COLO668 (cell line): ENCODE measurements around the gene BIN1.

ENCODE experiments used
- DNase-seq: peaks from one replicate; lab custom pipeline; 2025; ENCODE audit not compliant: unreplicated experiment; lab: John Stamatoyannopoulos, UW

Gene BIN1

DNA sequence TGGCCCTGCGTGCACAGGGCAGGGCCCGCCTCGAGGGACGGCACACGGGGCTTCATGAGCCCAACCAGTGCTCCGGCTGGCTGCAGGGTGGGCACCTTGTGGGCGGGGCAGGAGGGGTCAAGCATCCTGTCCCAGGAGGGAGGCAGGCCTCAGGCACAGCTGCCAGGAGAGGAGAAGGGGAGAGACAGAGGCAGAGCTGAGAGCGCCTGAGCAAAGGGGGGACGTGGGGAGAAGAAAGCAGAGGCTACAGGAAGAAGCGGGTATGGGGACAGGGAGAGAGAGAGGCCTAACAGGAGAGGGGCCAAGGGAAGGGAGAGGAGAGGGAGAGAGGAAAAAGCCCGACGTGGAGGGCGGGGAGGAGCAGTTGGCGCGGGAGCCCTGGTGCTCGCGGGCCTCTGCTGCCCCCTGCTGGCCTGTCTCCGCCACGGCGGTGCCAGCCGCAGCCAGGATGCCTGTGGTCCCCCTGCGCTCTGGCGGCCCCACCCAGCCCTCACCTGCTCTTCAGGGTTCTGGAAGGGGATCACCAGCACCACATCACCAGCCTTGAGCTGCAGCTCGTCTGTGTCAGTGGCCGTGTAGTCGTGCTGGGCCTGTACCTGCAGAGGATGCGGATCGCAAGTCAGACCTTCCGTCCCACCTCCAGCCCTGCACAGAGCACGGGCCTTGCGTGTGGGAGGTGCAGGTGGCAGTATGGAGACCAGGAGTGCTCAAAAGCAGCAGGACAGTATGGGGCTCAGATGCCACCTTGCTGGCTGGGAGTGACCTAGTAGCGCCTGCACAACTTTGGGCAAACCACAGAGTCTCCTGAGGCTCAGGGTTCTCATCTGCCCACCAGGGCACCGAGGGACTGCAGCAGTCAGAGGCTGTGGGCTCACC is 56.8 kb downstream of the BIN1 start:
- DNase-seq, result peak; percentile 59

- no peak for DNase-seq
Observed at GRCh38 chr2:127048969-127049897, 57.7 kb downstream of the BIN1 start.

- DNase-seq, result no peak
Observed at GRCh38 chr2:127048618-127048935, 58.4 kb downstream of the BIN1 start.

- no peak for DNase-seq
Observed at GRCh38 chr2:127047716-127048617, 59.0 kb downstream of the BIN1 start.

DNA sequence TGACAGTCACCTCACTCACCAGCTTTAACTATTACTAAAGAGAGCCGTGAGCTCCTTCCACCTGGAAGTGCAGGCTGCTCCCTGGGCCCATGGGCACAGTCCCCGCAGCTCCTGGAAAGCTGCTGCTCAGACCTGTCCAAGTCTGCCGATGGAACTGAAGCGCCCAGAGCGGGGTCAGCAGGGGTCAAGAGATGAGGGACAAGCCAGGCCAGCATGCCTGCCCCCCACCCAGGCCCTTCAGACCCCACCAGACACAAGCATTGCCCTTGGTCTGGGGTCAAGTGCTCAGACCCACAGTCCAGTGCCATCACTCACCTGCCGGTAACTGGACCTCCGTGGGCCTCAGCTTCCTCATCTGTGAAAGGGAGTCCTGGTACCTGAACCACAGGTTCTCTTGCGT is 59.9 kb downstream of the BIN1 start:
- DNase-seq, result no peak

DNA sequence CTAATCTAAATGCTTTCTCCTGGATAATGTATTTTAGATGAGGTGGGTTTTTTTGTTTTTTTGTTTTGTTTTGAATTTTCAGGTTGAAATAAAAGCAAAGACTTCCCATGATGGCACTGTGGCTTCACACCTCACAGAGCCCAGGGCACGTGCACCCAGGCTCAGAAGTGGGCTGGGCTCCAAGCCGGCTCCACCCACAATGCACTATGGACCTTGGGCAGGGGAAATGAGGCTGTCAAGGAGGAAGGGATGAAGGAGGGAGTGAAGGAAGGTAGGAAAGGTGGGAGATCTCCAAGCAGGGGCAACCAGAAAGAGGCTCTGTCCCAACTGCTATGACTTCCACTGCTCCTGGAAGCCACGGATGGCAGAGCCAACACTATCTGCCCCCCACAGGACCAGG is 60.4 kb downstream of the BIN1 start:
- no peak for DNase-seq

- no peak for DNase-seq
Observed at GRCh38 chr2:127045792-127046501, 61.0 kb downstream of the BIN1 start.

GRCh38 chr2:127044977-127045661 is 61.8 kb downstream of the BIN1 start:
- DNase-seq, result no peak

DNA sequence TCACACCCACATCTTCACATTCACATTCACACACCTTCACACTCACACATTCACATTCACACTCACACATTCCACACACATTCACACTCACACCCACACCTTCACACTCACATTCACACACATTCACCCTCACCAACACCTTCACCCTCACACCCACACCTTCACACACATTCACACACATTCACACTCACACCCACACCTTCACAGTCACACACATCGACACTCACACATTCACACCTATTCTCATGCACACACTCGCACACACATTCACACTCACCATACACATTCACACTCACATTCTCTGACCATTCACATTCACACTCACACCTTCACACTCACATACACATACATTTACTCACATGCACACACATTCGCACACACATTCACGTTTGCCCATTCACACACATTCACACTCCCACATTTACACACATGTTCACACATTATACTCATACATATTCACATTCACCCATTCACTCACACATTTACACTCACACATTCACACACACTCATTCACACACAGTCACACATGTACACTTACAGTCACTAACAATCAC is 62.7 kb downstream of the BIN1 start:
- no peak for DNase-seq

DNA sequence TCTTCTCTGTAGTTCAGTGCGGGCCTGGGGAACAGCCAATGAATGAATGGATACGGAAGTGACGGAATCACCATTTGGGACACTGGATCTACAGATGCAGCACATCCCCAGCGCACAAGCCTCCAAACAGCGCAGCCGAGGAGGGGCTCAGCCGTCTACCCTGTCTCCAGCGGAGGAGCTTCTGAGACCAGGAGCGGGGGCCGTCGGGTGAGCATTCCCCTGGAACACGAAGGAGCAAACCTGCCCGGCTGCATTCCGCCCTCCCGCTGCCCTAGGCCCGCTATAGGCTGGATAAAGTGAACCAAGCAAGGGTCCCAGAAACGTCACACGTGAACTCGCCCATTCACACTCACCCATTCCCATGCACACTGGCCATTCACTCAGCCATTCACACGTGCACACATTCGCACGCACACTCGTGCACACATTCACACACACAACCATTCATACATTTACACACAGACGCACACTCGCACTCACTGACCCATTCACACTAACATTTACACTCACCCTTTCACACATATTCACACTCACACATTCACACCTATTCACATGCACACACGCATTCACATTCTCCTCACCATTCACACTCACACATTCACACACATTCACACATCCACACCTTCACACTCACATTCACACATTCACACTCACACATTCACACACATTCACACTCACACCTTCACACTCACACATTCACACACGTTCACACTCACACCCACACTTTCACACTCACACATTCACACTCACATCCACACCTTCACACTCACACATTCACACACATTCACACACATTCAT is 63.4 kb downstream of the BIN1 start:
- no peak for DNase-seq

GRCh38 chr2:127041259-127041970 is 65.5 kb downstream of the BIN1 start:
- DNase-seq, result no peak

- no peak for DNase-seq
Observed at GRCh38 chr2:127040169-127040568, 66.8 kb downstream of the BIN1 start.

GRCh38 chr2:127039387-127040031 is 67.4 kb downstream of the BIN1 start:
- DNase-seq, result no peak

DNA sequence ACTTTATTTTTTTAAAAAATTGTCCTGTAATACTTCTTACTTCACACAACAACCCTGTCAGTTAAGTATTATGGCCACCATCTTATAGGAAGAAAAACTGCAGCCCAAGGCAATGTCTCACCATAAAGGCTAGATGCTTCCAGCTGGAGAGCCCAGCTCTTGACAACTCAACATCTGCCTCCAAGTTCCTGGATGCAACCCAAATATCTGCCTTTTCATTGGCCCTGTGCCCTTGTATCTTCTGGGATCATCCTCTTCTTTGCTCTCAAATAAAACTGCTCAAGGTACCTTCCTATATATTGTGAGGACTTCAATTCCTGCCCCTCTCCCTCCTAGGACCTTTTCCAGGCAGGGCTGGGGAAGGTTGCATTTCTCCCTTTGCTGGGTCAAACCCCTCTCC is 69.5 kb downstream of the BIN1 start:
- DNase-seq, result no peak

DNA sequence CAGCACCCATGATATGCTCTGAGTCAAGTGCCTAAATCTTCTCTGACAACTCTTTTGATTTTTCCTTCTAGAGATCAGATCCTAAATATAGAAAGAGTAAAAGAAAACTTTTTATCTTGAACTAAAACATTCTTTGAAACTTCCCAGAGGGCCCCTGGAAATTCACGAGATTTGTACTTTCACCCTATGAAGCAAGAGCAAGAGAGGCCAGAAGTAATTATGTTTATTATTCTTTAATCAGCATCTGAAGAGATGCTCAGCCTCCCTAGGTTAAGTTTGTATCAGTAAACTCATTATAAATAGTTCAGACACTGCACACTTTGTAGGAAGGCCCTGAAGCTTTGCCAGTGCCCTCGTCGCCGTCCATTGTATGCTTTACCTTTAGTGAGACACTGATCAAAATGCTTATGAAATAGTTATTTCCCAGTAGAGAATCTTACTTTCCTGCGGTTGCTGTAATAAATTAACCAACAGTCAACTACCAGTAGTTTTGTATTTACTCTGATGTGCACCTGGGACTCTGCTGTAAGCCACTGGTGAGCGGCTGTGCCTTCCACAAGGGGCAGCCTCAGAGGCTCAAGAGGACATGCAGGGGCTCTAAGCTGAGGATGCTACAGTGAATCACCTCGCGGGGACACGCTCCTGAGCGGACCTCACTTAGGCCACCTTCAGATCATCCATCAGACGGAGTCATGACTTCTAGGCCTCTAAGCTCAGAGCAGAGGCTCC is 71.9 kb downstream of the BIN1 start:
- DNase-seq, result no peak

DNA sequence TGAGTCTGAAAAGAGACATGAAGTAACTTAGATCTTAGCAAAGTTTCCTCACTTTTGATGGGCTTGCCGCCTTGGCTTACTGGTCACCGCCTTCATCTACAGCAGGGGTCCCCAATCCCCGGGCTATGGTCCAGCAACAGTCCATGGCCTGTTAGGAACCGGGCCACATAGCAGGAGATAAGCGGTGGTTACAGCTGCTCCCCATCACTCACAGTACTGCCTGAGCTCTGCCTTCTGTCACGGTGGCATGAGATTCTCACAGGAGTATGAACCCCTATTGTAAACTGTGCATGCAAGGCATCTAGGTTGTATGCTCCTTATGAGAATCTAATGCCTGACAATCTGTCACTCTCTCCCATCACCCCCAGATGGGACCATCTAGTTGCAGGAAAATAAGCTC is 72.9 kb downstream of the BIN1 start:
- no peak for DNase-seq

DNA sequence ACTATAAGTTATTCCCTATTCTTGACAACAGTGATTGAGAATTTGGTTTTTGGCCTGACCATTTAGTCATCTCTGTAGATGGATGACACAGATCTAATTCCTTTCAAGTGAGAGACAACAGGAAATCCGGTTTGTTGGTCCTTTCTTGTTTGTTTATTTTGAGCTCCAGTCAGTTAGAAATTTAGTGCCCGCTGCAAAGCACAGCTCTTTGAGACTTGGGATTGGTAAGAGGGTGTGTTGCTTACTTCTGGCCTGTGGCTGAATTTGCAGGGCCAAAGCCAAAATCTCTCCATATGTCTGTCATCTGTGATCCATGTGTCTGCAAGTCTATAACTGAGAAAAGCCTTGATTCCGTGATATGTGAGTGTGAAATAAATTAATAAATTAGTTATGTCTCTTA is 74.3 kb downstream of the BIN1 start:
- no peak for DNase-seq
